NCI-H146 (cell line): Measurements from ENCODE around the gene RAB17.
A peak's percentile ranks its signal among the peaks of the same experiment; 100 is the strongest.

ENCODE experiments used
- DNase-seq: peaks from one replicate; lab custom pipeline; 2025; lab: John Stamatoyannopoulos, UW

The RAB17 gene

DNA sequence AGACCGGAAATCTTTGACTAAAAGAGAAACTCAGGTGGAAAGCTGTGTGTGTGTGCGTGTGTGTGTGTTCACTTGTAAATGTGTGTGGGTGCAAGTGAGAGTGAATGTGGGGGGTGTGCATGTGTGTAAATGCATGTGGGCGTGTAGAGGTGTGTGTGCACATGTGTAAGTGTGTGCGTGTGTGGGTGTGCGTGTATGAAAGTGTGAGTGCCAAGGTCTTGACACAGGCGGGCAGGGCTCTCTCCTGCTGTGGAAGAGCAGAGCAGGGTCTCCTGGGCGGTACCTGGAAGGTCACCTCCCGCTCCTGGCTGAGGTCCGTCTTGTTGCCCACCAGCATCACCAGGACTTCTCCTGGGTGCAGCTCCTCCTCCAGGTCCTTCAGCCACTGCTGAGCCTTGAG, 13.6 kb downstream of the RAB17 start:
- DNase-seq, result no peak

DNA sequence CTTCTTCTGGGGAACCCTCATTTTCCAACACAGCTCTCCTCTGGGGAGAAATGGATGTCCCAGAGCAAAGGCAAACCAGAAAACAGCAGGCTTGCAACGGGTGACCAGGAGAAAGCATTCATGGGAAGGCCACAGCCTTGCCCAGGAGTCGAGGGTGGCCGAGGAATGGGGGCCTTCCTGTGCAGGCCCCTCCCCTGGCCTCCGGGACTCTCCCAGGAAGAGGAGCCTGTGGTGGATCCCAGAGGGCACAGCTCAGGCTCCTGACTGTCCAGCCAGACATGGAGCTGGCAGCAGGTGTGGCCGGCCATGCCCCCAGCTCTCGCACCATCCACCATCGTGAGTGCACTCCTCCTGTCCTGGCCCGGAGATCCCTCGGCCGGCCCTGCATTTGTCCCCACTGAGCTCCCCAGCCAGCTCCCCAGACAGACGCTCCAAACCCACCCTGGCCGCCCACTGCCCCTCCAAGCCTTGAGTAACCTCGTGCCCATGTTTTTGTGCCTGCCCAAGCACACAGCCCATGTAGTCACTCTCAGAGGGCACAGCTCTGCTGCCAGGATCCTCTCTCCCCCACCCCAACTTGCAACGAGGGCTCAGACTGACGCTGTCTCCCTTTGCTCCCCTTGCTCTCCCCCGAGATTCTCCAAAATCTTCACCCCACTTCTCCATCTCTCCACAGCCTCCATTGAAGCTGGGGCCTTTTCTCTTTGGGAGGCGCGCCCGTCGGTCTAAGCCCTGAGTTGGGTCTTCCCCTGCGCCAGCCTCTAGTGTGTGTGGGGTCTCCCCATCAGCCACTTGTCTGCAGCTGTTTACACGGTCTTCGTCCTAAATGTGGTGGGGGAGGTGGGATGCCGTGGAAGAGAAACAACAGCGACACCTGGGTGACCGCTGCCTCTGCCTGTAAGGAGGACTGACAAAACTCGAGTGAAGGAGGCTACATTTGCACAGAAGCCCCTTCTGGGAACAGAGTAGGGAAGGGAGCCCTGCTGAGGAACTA, 14.4 kb downstream of the RAB17 start:
- DNase-seq, result no peak

DNA sequence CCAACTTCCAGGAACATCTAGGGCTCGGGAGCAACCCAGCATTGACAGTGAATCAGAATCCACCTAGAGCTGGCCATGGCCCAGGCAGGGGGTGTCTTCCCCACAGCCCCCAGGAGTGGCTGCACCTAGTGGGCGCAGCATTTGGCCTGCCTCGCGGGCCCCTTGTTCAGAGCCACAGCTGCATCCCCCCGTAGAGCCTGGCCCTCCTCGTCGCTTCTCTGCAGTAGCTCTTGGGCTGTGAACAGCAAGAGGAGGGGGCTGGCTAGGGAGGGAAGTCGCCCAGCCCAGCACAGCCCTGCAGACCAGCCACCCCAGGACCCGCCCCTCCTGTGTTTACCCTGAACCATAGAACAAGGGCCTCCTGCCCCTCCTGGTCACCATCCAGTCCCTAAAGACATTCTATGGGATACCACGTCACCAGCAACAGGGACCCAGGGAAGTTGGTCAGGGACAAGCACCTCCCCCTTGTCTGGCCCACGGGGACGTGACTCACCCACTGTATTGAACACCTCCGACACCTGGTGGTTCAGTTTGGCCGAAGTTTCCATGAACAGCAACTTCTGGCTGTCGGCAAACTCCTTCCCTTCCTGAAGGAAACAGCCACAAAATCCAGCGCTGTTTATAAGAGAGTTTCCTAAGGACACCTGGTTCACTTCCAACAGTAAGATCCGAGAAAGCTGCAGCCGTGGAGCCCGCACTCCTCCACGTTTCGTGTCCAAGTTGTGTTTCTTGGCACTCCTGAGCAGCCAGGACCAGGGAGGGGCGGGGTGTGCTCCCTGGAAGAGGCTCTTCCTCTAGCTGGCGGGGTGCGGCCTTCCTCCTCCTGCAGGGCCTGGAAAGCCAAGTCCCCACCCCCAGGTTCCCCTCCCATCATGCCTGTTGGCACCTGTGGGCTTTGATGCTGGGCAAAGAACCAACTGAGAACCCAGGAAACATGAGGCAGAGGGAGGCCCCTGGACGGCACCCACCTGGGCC, 15.4 kb downstream of the RAB17 start:
- DNase-seq, result no peak

DNA sequence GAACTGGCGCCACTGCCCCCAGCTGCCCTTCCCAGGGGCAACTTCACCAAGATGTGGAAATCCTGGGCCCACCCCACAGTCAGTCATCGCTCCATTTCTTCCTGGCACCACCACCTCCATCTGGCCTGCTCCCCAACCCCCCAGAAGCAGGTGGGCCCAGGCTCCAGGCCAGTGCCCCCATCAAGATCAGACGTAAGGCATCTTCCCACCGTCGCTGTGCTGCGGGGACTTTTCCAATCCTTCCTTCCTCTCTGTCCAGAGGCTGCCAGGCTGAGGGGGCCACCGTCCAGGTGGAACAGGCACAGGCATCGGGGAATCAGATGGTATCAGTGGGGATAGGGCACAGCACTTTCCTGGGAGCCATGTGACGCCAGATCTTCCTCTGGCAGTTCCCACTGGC, 16.1 kb downstream of the RAB17 start:
- no peak for DNase-seq

DNA sequence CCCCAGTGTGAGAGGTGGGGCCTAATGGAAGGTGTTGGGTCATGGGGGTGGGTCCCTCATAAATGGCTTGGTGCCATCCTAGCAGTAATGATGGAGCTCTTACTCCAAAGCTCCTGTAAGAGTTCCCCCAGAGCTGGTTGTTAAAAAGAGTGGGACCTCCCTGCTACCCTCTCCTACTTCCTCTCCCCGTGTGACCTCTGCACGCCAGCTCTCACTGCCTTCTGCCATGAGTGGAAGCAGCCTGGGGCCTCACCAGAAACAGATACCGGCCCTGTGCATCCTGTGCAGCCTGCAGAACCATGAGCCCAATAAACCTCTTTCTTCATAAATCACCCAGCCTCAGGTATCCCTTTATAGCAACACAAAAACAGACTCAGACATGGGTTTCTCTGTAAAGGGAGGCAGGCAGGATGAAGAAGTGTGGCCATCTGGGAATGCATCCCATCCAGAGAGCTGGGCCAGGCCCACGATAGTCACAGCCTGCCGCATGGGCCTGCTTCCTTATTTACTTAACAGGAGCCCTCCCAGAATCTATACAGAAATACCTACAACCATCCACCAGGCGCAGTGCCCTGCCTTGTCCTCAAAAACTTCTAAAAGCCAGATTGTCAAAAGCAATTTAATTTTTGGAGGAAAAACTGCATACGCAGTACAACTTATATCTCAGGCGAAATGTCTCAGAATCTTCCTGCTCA, 16.7 kb downstream of the RAB17 start:
- DNase-seq, result no peak

DNA sequence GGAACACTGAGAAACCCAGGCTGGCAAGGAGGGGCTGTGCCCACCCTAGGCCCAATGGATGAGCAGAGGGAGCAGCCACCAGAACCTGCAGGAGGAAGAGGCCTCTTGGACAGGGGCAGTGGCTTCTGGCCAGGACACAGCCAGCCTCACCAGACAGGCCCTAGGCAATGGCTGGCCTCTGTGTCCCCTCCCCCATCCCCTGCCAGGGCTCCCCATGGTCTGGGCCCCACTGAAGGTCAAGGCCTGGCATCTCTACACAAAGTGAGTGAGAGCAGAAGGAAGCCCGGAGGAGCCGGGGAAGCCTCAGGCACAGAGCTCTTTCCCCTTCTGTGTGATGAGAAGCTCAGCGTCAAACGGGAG, 17.8 kb downstream of the RAB17 start:
- DNase-seq, result no peak

DNA sequence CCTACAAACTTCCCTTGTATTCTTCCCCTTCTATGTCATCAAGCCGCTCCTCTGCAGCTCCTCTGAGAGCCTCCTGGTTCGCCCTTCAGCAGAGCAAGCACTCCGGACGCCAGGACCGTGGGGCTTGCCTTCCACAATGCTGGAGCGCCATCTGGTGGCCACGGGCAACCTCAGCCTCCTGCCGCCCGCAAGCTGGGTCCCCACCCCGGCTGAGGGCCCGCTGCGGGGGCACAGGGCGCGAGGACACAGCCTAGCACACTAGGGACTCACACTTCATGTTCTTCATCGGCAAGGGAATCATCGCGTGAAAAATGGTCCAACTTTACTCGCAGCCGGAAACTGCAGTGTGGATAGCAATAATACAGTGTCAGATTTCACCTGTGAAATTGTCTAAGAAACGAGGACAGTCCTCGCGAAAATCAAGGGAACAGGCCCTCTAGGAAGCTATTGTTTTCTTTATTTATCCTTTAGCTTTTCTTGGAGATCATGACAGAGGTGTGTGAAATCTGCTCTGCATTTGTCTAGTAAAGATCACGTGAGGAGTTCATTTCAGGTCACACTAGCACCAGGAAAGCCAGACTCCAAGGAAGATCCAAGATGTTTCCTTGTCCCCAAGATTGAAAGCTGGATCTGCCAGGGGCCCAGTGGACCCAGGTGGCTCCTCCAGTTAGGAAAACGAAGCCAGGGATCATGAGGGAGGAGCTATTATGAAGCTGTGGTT, 18.4 kb downstream of the RAB17 start:
- DNase-seq, result peak; percentile 89

DNA sequence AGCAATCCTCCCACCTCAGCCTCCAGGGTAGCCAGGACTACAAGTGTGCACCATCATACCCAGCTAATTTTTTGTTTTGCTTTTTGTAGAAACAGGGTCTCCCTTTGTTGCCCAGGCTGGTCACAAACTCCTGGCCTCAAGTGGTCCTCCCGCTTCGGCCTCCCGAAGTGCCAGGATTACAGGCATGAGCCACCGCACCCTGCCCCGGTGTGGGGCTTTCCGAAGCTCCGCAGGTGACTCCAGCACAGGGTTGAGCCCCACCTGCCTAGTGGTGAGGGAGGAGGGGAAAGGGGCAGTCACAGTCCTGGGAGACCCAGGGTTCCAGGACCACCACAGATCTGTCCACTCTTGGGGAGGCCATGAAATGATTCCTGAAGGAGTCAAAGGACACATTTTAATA, 19.0 kb downstream of the RAB17 start:
- no peak for DNase-seq

DNA sequence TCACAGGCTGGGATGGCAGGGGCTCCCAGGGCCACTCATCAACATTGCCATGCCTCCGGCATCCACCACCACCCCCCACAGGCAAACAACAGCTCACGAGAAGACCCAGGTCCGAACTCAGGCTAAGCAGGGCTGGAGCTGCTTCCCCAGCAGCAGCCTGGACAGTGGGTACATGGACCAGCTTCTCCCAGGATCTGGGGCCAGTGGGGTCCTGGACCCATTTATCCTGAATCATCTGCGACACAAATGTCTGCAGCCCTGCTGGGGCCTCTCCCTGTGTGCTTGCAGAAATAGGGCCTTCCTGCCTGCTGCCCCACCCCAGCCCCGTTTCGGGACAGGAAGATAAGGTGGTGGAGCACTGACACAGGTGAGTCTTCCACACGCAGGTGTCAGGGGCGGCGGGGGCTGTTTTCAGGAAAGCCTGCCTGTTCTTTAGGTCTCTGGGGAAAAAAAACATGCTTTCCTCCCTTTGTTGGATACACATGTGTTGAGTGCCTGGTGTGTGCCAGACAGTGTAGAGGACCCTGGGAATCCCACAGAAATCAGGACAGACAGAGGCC, 19.7 kb downstream of the RAB17 start:
- no peak for DNase-seq

DNA sequence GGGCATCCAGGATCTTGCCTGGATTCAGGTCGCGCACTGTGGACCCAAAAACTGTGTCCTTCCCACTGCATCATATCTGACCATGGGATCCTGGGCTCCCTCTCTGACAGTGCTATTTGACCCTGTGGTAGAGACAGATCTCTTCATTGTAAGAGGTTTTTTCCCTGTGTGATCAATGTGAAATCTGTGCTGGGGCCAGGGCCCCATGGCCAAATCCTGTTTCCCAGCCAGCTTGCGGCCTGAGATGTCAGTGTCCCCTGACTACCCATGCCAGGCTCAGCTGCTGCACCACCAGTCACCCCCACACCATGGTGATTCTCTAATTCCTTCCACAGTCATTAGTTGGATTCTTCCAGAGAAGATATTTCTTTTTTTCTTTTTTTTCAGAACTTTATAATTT, 20.6 kb downstream of the RAB17 start:
- no peak for DNase-seq

DNA sequence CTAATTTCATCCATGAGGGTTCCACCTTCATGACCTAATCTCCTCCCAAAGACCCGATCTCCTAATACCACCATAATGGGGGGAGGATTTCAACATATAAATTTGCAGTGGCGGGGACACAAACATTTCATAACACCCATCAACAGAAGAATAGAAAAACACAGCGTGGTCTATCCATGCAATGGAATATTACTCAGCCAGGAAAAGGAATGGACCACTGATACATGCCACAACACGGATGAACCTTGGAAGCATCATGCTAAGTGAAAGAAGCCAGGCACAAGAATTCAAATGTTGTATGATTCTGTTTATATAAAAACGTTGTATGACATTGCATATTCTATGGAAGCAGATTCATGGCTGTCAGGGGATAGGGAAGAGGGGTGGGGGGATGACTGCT, 21.5 kb downstream of the RAB17 start:
- no peak for DNase-seq

DNA sequence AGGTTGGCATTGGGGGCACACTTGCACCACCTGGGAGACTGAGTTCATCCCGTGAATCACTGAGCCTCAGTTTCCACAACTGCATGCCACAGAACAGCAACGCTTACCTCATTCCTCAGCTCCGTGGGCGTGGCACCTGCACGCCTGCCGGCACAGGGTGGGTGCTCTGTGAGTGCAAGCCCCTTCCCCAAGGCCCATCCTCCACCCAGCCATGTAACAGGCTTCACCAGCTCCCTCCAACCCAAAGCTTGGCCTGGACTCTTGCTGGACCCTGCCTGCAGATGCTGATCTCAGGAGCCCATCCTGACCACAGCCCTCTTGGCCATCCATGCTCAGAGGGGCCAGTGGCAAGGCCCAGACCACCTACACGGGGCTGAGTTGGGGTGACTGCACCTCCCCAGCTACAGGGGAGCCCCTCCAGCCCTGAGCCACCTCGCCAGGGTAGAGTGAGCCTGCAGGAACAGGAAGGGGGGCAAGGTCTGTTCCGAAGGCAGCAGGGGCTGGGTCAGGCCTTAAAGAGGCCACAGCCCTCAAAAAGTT, 22.3 kb downstream of the RAB17 start:
- DNase-seq, result no peak

DNA sequence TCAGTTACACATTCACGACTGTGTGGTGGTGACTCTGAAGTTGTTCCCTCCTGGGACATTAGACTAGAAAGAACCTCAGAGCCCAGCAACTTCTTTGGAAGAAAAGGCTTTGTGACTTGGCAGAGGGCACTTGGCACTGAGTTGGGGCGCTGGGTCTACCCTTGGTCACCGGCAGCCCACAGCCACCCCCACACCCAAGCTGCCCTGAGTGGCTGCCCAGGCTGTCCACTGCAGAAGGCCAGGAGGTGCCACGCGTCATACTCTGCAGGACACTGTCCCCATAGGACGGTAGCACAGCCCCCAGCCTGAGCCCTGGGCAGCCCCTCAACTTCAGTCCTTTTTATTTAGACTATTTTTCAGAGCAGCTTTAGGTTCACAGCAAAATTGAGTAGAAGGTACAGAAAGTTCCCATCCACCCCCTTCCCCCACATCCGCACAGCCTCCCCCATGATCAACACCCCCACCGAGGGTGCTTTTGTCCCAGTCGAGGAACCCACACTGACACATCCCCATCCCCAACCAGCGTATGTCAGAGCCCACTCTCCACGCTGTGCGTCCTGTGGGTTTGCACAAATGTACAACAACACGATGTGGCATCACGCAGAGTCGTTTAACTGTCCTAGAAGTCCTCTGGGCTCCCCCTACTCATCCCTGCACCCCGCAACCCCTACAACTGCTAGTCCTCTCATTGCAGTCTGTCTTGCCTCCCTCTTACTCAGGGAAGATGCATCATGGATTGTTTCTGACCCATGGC, 23.1 kb downstream of the RAB17 start:
- no peak for DNase-seq

DNA sequence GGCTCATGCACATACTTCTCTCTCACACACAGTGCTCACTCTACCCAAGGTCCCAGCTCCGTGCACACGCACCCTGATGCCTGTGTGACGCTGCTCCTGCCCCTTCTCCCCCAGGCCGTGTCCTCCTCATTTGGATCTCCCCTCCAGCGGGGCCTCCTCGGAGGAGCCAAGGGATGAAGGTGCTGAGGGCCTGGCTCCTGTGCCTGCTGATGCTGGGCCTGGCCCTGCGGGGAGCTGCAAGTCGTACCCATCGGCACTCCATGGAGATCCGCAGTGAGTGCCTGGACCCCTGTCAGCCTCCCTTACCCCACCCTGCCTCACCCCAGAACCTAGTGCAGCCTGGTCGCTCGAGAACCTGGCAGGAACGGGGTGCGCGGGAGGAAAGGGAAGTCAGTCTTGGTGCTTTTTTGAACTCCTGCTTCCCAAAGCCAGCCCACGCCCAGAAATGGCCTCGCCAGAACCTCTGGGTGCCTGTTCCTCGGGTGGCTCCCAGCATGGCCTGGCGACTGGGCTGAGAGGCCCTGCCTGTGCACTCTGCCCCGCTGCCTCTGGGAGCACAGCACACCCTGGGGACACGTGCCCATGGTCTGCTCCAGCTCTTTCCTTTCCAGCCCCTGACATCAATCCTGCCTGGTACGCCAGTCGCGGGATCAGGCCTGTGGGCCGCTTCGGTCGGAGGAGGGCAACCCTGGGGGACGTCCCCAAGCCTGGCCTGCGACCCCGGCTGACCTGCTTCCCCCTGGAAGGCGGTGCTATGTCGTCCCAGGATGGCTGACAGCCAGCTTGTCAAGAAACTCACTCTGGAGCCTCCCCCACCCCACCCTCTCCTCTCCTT, 23.9 kb downstream of the RAB17 start, which contains the start of gene PRLH:
TSS of gene PRLH (plus strand) at position 174 of the 835 bp plus-strand sequence. CDS start at position 174, 0 bp downstream.
- DNase-seq, result no peak

DNA sequence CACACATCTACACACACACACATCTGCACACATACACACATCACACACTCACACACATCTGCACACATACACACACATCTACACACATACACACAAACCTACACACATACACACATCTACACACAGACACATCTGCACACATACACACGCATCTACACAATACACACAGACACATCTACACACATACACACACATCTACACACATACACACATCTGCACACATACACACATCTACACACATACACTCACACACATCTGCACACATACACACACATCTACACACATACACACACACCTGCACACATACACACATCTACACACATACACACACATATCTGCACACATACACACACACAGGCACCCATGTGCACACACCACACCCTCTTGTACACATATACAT, 24.6 kb downstream of the RAB17 start:
- no peak for DNase-seq

DNA sequence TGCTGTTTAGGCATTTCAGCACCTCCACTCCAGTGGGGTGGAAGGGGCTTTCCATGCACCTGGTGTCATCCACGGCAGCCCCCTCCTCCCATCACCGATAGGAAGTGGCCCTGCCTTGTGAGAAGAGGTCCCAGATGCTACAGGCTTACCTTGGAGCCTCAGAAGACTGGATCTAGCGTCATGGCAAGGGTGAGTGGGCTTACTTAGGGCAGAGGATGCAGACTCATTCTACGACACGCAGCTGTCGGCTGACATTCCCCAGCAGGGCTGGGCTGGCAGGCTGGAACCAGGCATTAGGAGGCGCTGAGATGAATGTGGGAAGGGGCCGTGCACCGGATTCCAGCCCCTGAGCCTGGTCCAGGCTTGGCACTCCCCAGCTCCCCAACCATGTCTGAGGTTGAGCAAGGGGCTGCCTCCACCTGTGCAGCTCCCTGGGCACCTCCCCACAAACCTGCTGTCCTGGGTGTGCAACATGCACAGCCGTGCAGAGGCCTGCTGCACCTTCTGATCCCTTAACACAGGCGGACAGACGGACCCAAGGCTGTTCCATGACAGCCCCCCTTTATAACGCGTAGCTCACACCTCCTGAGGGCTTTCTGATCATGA, 25.9 kb downstream of the RAB17 start:
- DNase-seq, result no peak

DNA sequence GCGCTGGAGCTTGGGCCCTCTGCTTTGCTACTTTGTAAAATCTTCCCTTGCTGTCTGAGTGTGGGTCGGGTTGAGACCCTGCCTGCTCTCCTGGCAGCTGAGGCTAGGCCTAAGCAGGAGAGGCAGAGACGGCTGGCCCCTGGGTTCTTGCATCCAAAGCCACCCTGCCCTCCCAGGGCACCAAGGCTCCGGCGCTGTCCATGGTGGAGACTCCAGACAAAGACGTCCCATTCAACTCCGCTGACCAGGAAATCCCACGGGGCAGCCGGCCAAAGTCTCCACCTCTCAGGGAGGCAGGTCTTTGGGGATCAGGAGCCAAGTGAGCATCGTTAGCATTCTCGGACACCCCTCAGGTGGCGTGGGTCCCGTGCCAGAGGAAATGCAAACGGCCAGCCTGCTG, 26.7 kb downstream of the RAB17 start:
- no peak for DNase-seq

DNA sequence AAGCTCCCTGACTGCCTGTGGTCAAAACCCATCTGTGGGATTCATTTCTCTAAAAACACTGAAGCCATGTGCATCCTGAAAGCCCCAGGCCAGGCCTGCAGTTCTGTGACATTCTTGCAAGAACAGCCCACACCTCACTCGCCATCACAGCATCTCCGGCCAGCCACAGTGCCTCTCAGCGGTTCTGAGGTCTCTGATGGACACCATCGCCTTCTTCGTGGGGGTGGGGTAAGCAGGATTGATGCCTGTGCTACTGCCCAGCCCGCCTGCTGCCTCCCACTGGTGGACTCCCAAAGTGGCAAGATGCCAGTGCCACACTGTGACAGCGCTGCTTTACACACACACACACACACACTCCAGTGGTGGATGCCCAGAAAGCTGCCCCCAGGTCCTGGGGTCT, 29.3 kb downstream of the RAB17 start:
- no peak for DNase-seq
